Measurements from ENCODE around the gene VAMP5. TPM values are rescaled to one million over a fixed set of nuclear protein-coding genes. Genes with fewer than 3 reads are reported as not detected.

VAMP5 gene
- total RNA-seq, 1 experiment from 2014 or later, result 6.3 TPM

DNA sequence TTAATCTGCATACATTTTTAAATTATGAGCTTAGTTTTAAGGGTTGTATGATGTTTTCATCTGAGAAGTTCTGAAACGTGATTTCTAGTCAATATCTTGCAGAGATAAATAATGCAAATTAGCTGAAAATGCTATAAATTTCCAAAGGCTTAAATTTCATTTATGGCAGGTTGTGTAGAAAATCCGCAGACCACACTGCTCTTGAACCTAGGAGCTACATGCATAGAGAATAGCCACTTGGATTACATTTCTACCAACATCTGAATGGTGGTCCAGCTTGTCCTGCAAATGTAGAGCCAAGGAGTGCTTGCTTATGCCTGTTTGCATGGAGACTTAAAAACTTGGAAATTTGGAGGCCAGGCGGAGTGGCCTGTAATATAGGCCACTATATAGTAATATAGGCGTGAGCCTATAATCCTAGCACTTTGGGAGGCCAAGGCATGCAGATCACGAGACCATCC is 38.4 kb upstream of the VAMP5 start:
- no peaks in the 10 kb centered on the region for H3K9me3 Mint-ChIP-seq
- peaks cover 43% of the 10 kb centered on the region for H3K4me1 Mint-ChIP-seq
- H3K27ac Mint-ChIP-seq, result peak overlapping the region; percentile 15; the same call in 1 of the 2 replicates
- ChIA-PET POLR2A (interaction anchor here (0.8 to 2.7 kb wide), 11 partner anchors 10 to 191 kb away, joined by 3 to 15 read pairs (median 4); partner anchors contain the start of genes ELMOD3, GGCX, RETSAT and SH2D6), CTCF (interaction anchor here (0.8 to 3.8 kb wide), 12 partner anchors 13 to 155 kb away, joined by 3 to 24 read pairs (median 4); partner anchors contain the start of genes GGCX and SH2D6)
- DNase-seq (ENCODE audit: low spot score) (no peak), ATAC-seq (no peak)
- H3K4me3 Mint-ChIP-seq, result no peak overlapping the region
- H3K36me3 Mint-ChIP-seq, result peaks cover 62% of the 10 kb centered on the region
- H3K27me3 Mint-ChIP-seq (ENCODE audit: low read depth), result no peaks in the 10 kb centered on the region
- TF ChIP-seq ETV6 (CRISPR knock-in tag; IDR thresholded peaks at IDR 0.05) (no peak), PRRX2 (CRISPR knock-in tag; IDR thresholded peaks at IDR 0.05) (0 out of 2 replicates have a peak, but pooled peaks have one; percentile 22), FOXJ3 (CRISPR knock-in tag; IDR thresholded peaks at IDR 0.05; ENCODE audit: borderline replicate concordance) (no peak), MYBL2 (CRISPR knock-in tag; IDR thresholded peaks at IDR 0.05) (no peak), ZNF263 (CRISPR knock-in tag; IDR thresholded peaks at IDR 0.05; ENCODE audit: low read depth) (no peak), GTF2I (CRISPR knock-in tag; conservative IDR thresholded peaks at IDR 0.05) (no peak), NFYB (CRISPR knock-in tag; conservative IDR thresholded peaks at IDR 0.05; ENCODE audit: low read depth) (no peak), ZNF138 (CRISPR knock-in tag; conservative IDR thresholded peaks at IDR 0.05) (no peak), CREB1 (CRISPR knock-in tag; IDR thresholded peaks at IDR 0.05) (no peak), TEAD4 (CRISPR knock-in tag; IDR thresholded peaks at IDR 0.05) (no peak), ZNF121 (CRISPR knock-in tag; IDR thresholded peaks at IDR 0.05) (no peak)
- TF ChIP-seq, protein P1, sequence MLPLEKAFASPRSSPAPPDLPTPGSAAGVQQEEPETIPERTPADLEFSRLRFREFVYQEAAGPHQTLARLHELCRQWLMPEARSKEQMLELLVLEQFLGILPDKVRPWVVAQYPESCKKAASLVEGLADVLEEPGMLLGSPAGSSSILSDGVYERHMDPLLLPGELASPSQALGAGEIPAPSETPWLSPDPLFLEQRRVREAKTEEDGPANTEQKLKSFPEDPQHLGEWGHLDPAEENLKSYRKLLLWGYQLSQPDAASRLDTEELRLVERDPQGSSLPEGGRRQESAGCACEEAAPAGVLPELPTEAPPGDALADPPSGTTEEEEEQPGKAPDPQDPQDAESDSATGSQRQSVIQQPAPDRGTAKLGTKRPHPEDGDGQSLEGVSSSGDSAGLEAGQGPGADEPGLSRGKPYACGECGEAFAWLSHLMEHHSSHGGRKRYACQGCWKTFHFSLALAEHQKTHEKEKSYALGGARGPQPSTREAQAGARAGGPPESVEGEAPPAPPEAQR (CRISPR knock-in tag; IDR thresholded peaks at IDR 0.05), result no peak
- TF ChIP-seq, protein P2, sequence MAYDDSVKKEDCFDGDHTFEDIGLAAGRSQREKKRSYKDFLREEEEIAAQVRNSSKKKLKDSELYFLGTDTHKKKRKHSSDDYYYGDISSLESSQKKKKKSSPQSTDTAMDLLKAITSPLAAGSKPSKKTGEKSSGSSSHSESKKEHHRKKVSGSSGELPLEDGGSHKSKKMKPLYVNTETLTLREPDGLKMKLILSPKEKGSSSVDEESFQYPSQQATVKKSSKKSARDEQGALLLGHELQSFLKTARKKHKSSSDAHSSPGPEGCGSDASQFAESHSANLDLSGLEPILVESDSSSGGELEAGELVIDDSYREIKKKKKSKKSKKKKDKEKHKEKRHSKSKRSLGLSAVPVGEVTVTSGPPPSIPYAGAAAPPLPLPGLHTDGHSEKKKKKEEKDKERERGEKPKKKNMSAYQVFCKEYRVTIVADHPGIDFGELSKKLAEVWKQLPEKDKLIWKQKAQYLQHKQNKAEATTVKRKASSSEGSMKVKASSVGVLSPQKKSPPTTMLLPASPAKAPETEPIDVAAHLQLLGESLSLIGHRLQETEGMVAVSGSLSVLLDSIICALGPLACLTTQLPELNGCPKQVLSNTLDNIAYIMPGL (CRISPR knock-in tag; IDR thresholded peaks at IDR 0.05), result no peak
- TF ChIP-seq, protein P3, sequence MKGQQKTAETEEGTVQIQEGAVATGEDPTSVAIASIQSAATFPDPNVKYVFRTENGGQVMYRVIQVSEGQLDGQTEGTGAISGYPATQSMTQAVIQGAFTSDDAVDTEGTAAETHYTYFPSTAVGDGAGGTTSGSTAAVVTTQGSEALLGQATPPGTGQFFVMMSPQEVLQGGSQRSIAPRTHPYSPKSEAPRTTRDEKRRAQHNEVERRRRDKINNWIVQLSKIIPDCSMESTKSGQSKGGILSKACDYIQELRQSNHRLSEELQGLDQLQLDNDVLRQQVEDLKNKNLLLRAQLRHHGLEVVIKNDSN (CRISPR knock-in tag; IDR thresholded peaks at IDR 0.05), result no peak
- TF ChIP-seq, protein P4, sequence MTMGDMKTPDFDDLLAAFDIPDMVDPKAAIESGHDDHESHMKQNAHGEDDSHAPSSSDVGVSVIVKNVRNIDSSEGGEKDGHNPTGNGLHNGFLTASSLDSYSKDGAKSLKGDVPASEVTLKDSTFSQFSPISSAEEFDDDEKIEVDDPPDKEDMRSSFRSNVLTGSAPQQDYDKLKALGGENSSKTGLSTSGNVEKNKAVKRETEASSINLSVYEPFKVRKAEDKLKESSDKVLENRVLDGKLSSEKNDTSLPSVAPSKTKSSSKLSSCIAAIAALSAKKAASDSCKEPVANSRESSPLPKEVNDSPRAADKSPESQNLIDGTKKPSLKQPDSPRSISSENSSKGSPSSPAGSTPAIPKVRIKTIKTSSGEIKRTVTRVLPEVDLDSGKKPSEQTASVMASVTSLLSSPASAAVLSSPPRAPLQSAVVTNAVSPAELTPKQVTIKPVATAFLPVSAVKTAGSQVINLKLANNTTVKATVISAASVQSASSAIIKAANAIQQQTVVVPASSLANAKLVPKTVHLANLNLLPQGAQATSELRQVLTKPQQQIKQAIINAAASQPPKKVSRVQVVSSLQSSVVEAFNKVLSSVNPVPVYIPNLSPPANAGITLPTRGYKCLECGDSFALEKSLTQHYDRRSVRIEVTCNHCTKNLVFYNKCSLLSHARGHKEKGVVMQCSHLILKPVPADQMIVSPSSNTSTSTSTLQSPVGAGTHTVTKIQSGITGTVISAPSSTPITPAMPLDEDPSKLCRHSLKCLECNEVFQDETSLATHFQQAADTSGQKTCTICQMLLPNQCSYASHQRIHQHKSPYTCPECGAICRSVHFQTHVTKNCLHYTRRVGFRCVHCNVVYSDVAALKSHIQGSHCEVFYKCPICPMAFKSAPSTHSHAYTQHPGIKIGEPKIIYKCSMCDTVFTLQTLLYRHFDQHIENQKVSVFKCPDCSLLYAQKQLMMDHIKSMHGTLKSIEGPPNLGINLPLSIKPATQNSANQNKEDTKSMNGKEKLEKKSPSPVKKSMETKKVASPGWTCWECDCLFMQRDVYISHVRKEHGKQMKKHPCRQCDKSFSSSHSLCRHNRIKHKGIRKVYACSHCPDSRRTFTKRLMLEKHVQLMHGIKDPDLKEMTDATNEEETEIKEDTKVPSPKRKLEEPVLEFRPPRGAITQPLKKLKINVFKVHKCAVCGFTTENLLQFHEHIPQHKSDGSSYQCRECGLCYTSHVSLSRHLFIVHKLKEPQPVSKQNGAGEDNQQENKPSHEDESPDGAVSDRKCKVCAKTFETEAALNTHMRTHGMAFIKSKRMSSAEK (CRISPR knock-in tag; IDR thresholded peaks at IDR 0.05; ENCODE audit: borderline replicate concordance), result peak; percentile 75; the same call in 1 of the 2 replicates
- TF ChIP-seq, protein P5, sequence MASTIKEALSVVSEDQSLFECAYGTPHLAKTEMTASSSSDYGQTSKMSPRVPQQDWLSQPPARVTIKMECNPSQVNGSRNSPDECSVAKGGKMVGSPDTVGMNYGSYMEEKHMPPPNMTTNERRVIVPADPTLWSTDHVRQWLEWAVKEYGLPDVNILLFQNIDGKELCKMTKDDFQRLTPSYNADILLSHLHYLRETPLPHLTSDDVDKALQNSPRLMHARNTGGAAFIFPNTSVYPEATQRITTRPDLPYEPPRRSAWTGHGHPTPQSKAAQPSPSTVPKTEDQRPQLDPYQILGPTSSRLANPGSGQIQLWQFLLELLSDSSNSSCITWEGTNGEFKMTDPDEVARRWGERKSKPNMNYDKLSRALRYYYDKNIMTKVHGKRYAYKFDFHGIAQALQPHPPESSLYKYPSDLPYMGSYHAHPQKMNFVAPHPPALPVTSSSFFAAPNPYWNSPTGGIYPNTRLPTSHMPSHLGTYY (CRISPR knock-in tag; IDR thresholded peaks at IDR 0.05), result no peak; the same call in 1 of the 2 replicates
- TF ChIP-seq, protein P6, sequence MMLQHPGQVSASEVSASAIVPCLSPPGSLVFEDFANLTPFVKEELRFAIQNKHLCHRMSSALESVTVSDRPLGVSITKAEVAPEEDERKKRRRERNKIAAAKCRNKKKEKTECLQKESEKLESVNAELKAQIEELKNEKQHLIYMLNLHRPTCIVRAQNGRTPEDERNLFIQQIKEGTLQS (CRISPR knock-in tag; conservative IDR thresholded peaks at IDR 0.05), result no peak
- TF ChIP-seq, protein P7, sequence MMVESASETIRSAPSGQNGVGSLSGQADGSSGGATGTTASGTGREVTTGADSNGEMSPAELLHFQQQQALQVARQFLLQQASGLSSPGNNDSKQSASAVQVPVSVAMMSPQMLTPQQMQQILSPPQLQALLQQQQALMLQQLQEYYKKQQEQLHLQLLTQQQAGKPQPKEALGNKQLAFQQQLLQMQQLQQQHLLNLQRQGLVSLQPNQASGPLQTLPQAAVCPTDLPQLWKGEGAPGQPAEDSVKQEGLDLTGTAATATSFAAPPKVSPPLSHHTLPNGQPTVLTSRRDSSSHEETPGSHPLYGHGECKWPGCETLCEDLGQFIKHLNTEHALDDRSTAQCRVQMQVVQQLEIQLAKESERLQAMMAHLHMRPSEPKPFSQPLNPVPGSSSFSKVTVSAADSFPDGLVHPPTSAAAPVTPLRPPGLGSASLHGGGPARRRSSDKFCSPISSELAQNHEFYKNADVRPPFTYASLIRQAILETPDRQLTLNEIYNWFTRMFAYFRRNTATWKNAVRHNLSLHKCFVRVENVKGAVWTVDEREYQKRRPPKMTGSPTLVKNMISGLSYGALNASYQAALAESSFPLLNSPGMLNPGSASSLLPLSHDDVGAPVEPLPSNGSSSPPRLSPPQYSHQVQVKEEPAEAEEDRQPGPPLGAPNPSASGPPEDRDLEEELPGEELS (CRISPR knock-in tag; IDR thresholded peaks at IDR 0.05), result no peak
- TF ChIP-seq, protein P8, sequence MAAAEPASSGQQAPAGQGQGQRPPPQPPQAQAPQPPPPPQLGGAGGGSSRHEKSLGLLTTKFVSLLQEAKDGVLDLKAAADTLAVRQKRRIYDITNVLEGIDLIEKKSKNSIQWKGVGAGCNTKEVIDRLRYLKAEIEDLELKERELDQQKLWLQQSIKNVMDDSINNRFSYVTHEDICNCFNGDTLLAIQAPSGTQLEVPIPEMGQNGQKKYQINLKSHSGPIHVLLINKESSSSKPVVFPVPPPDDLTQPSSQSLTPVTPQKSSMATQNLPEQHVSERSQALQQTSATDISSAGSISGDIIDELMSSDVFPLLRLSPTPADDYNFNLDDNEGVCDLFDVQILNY (CRISPR knock-in tag; IDR thresholded peaks at IDR 0.05), result no peak
- TF ChIP-seq, protein P9, sequence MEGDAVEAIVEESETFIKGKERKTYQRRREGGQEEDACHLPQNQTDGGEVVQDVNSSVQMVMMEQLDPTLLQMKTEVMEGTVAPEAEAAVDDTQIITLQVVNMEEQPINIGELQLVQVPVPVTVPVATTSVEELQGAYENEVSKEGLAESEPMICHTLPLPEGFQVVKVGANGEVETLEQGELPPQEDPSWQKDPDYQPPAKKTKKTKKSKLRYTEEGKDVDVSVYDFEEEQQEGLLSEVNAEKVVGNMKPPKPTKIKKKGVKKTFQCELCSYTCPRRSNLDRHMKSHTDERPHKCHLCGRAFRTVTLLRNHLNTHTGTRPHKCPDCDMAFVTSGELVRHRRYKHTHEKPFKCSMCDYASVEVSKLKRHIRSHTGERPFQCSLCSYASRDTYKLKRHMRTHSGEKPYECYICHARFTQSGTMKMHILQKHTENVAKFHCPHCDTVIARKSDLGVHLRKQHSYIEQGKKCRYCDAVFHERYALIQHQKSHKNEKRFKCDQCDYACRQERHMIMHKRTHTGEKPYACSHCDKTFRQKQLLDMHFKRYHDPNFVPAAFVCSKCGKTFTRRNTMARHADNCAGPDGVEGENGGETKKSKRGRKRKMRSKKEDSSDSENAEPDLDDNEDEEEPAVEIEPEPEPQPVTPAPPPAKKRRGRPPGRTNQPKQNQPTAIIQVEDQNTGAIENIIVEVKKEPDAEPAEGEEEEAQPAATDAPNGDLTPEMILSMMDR (IDR thresholded peaks at IDR 0.05), result no peak
- TF ChIP-seq, protein P10, sequence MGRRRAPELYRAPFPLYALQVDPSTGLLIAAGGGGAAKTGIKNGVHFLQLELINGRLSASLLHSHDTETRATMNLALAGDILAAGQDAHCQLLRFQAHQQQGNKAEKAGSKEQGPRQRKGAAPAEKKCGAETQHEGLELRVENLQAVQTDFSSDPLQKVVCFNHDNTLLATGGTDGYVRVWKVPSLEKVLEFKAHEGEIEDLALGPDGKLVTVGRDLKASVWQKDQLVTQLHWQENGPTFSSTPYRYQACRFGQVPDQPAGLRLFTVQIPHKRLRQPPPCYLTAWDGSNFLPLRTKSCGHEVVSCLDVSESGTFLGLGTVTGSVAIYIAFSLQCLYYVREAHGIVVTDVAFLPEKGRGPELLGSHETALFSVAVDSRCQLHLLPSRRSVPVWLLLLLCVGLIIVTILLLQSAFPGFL (CRISPR knock-in tag; IDR thresholded peaks at IDR 0.05; ENCODE audit: borderline replicate concordance), result no peak
